Adrenal gland (tissue), 12 donors: ENCODE results near the gene ATP5IF1. TPM values are rescaled to one million over a fixed set of nuclear protein-coding genes. Genes with fewer than 3 reads are reported as not detected.

Experiments
- DNase-seq, 7 donors: peaks; one replicate each; pipeline ENCODE4 v3.0.0-alpha.2; 2019 to 2020
- H3K27ac ChIP-seq, 5 donors: fragments of 200-600 bp; sonication (generic) in 4 of 5; 1 replicate in 3 of 5; 2 replicates in 2 of 5; pipeline versions ENCODE4 v1.5.1 to v1.8.0; 2016 to 2020; ENCODE audit warnings: mild to moderate bottlenecking in 1 of 5
- H3K27me3 ChIP-seq: fragments of 200-600 bp; 2 replicates; pipeline ENCODE4 v1.8.0; 2021
- H3K36me3 ChIP-seq, 2 donors: fragments of 200-600 bp; replicated peaks in 1 of 2; 1 replicate in 1 of 2; 2 replicates in 1 of 2; pipeline versions ENCODE4 v1.5.1 to v1.8.0; 2018 to 2022
- H3K4me1 ChIP-seq, 2 donors: fragments of 200-600 bp; replicated peaks in 1 of 2; 1 replicate in 1 of 2; 2 replicates in 1 of 2; pipeline versions ENCODE4 v1.5.1 to v1.8.0; 2018 to 2021
- H3K4me3 ChIP-seq, 4 donors: fragments of 200-600 bp; sonication (generic) in 3 of 4; one replicate each; pipeline ENCODE4 v1.5.1; 2016 to 2018
- H3K9me3 ChIP-seq, 3 donors: fragments of 200-600 bp; sonication (generic) in 1 of 3; replicated peaks in 1 of 3; 1 replicate in 2 of 3; 2 replicates in 1 of 3; pipeline versions ENCODE4 v1.5.1 to v1.8.0; 2016 to 2021
- CTCF ChIP-seq, 6 experiments: fragments of 450-650 bp in 4 of 6; fragments of 200-600 bp in 2 of 6; sonication (generic) in 1 of 6; IDR thresholded peaks; 1 replicate in 5 of 6; 2 replicates in 1 of 6; pipeline versions ENCODE4 v1.5.1 to v1.8.0; 2016 to 2021; ENCODE audit warnings: antibody characterized with exemption in 6 of 6, mild to moderate bottlenecking in 2 of 6, moderate library complexity in 1 of 6
- POLR2A ChIP-seq, 2 donors: fragments of 450-650 bp; IDR thresholded peaks; one replicate each; pipeline ENCODE4 v1.6.1; 2017; ENCODE audit warnings: antibody characterized with exemption in 2 of 2, mild to moderate bottlenecking in 2 of 2, moderate library complexity in 1 of 2
- WGBS, 4 donors: extraction: QIAGEN DNeasy Blood & Tissue Kit in 2 of 4; methylation state at CpG; one replicate each; pipeline versions ENCODE4 v1.1.5 to v1.1.7; 2013 to 2017; 5-methylcytosine and 5-hydroxymethylcytosine counted together
- intact Hi-C, 2 donors: fragments of 100-400 bp; cut with DNase I; formaldehyde crosslinking; loops; one replicate each; pipeline versions ENCODE4 v1.14.1 to v1.15.0; 2022 to 2023
- polyA plus RNA-seq, 3 donors: library from polyadenylated mRNA; stranded (reverse); fragments of 200-250 nt in 2 of 3; fragments of 350-450 nt in 1 of 3; fragmentation: Illumina TruSeq in 1 of 3; extraction: RNeasy Lipid Tissue Mini Kit (QIAGEN cat#74804) in 1 of 3; gene quantifications; one replicate each; pipeline ENCODE4 v1.2.3, GENCODE V29; 2013 to 2014
- total RNA-seq, 9 donors: library from RNA; depleted of rRNA in 4 of 9; stranded (reverse); fragments of >200 nt in 4 of 9; fragments of 120-200 nt in 1 of 9; fragmentation: NEBNext Ultra II Directional in 1 of 9; extraction: Animal tissue kit (Norgen Biotek cat#: 25700) in 1 of 9; gene quantifications; one replicate each; pipeline versions ENCODE4 v1.1.0 to v1.2.4, GENCODE V29; 2013 to 2023
- donor health status: healthy with polysubstance abuse.
- donor health status: Bipolar disorder and iron deficiency.
- donor health status: DM: yes; HTN: yes; CAD: no.
- donor health status: DM: no; HTN: no; CAD: no.
- donor health status: DM: no; HTN: no; CAD: no.
- donor health status: DM: yes; HTN: yes; CAD: no.

Gene ATP5IF1
- total and polyA plus RNA-seq, 12 donors: 111 to 967 (median 224) TPM

- Histone ChIP-seq H3K4me3 (no peak overlapping the region), H3K4me1 (peaks cover 10 to 19% of the 10 kb centered on the region in 2 donors), H3K9me3 (no peaks in the 10 kb centered on the region), H3K36me3 (peaks cover 0 to 52% of the 10 kb centered on the region in 2 donors), H3K27me3 (no peaks in the 10 kb centered on the region), H3K27ac (no peak overlapping the region)
- DNase-seq: no peak
- TF ChIP-seq CTCF (IDR thresholded peaks at IDR 0.05) (no peak), POLR2A (IDR thresholded peaks at IDR 0.05) (no peak)
- intact Hi-C loops: no loop called here
Measured at GRCh38 chr1:28229089-28229488, 6.8 kb upstream of the ATP5IF1 start.

- DNase-seq: no peak
- Histone ChIP-seq H3K4me1 (peaks cover 10 to 19% of the 10 kb centered on the region in 2 donors), H3K27ac (no peak overlapping the region), H3K4me3 (no peak overlapping the region), H3K36me3 (peaks cover 0 to 45% of the 10 kb centered on the region in 2 donors), H3K27me3 (no peaks in the 10 kb centered on the region), H3K9me3 (no peaks in the 10 kb centered on the region)
- intact Hi-C loops: no loop called here
- TF ChIP-seq POLR2A (IDR thresholded peaks at IDR 0.05): no peak
- no peak for TF ChIP-seq CTCF (IDR thresholded peaks at IDR 0.05)
- WGBS, 4 donors: 79 to 90% (median 85%) methylated on average over 2 of the region's 2 CpGs
Measured at GRCh38 chr1:28229996-28230395, 5.9 kb upstream of the ATP5IF1 start.

GRCh38 chr1:28232558-28233263 lies 3.2 kb upstream of the ATP5IF1 start, which contains the start of gene DNAJC8:
Gene DNAJC8 (minus strand): TSS chr1:28233029. CDS start chr1:28232998, 31 bp downstream.
- DNase-seq: peak; percentile 93 to 98 (median 96)
- Histone ChIP-seq H3K9me3 (no peaks in the 10 kb centered on the region), H3K27me3 (no peaks in the 10 kb centered on the region), H3K4me1 (peaks cover 13 to 37% of the 10 kb centered on the region in 2 donors), H3K36me3 (peaks cover 0 to 18% of the 10 kb centered on the region in 2 donors), H3K27ac (peak within 1 kb of the TSS in 4 of 5 donors; percentile 74 to 87 (median 80)), H3K4me3 (peak within 1 kb of the TSS; percentile 62 to 90 (median 71))
- TF ChIP-seq POLR2A (IDR thresholded peaks at IDR 0.05) (peak; percentile 30 to 71), CTCF (IDR thresholded peaks at IDR 0.05) (no peak)
- intact Hi-C loops: no loop called here
- 0 to 1% (median 0%) methylated on average over 20 to 40 of the region's 40 CpGs for WGBS, 4 donors

GRCh38 chr1:28233264-28233606 lies 2.7 kb upstream of the ATP5IF1 start:
- H3K27me3 ChIP-seq: no peaks in the 10 kb centered on the region
- intact Hi-C loops: no loop called here
- peak overlapping the region in 2 of 4 donors; percentile 68 to 74 for H3K4me3 ChIP-seq
- 56 to 68% (median 61%) methylated on average over 14 of the region's 14 CpGs for WGBS, 4 donors
- peaks cover 0 to 13% of the 10 kb centered on the region in 2 donors for H3K36me3 ChIP-seq
- H3K27ac ChIP-seq: peak overlapping the region in 3 of 5 donors; percentile 80 to 87 (median 81)
- H3K4me1 ChIP-seq: peaks cover 13 to 42% of the 10 kb centered on the region in 2 donors
- no peak for DNase-seq
- TF ChIP-seq CTCF (IDR thresholded peaks at IDR 0.05): no peak
- no peak for TF ChIP-seq POLR2A (IDR thresholded peaks at IDR 0.05)
- no peaks in the 10 kb centered on the region for H3K9me3 ChIP-seq
